ENCODE measurements around the gene CDH2.

The CDH2 gene

DNA sequence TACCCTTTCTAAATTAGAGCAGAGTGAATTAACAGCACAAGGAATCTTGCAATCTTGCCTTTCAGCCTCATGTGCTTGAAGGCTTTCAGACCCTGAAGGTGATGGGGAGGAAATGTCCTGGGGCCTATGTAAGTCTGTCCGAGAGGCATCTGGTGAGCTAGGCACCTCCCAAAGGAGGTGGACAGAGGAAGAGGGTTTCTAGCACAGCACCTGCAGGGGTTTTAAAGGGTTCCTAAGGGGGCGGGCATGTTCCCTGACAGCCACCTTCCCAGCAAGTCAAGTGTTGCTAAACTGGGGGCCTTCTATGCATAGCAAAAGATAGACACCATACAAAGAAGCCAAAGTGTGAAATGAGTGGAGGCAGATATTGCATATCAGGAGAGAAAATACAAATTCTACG is 88.5 kb downstream of the CDH2 start:
- in situ Hi-C loops (cut with MboI; ENCODE audit: low sequenced_read_pairs), result no loop called here

DNA sequence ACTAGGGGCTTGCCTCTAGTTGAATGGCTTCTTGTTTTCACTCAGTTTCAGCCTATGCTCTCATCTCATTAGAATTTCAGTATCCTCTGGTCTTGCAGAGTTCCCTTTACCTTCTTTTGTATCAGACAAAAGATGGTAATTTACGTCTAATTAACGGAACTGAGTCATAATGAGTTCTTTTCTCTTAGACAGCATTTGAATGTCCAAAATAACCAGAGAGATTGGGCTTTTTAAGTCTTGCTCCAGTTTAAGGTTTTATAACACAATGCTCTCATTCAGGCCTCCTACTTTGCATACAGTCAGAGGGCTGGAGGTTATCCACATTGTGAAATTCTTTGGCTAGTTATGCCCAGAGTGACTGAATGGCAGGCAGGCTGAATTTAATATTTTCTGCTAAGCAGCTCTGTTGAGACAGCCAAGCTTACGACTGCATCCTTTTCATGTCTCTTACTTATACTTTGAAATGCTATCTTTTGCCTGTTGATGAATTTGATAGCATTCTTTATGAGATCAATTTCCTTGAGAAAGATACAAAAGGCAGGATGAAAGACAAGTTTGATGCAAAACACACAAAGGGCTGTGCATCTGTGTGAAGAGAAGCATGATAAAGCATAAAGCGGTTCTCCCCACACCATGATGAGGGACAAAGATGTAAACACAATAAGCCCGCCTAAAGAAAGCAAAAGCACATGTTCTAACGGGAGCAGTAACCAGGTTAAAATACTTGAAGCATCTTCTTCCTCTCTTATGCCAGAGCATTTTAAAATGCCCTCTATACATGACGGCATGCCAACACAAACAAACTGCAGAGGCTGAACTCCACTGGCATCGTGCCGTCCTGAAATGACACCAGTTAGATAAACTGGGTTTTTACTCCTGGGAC is 90.0 kb downstream of the CDH2 start:
- in situ Hi-C loops (cut with MboI; ENCODE audit: low sequenced_read_pairs), result no loop called here

DNA sequence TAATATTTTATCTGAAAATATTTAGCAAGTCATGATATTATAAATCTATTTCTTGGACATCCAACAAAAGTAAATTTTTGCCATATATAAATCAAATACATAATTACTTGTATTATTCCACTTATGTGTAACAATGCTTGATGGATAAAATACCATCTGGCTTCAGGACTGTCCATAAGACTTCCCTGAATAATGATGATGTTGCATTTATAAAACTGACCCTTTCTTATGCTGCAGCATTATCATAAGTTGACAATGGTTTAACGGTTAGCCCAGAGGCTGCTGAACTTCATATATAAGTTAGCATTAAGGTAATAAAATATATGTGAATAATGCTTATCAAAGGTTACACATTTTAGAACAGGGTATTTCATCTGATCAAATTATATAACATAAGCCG is 95.4 kb downstream of the CDH2 start:
- in situ Hi-C loops (cut with MboI; ENCODE audit: low sequenced_read_pairs), result no loop called here

DNA sequence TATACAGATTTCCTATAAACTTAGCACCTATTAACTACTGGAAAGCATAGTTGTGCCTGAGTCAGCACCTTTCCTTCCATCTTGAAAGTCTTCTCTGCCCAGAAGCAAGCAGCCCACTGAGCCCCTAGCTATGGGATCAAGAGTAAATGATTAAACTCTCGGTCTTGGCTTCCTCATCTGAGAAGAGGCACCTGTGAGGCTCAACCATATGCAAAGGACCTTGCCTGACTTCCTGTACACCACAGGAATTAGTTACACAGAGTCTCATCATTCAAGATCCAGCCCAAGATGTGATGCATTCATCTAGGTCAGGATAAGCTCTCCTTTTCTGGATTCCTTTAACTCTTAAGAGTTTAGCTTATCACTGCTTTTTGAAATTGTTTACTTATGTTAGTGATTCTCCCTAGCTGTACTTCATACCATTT is 96.0 kb downstream of the CDH2 start:
- in situ Hi-C loops (cut with MboI; ENCODE audit: low sequenced_read_pairs), result no loop called here

DNA sequence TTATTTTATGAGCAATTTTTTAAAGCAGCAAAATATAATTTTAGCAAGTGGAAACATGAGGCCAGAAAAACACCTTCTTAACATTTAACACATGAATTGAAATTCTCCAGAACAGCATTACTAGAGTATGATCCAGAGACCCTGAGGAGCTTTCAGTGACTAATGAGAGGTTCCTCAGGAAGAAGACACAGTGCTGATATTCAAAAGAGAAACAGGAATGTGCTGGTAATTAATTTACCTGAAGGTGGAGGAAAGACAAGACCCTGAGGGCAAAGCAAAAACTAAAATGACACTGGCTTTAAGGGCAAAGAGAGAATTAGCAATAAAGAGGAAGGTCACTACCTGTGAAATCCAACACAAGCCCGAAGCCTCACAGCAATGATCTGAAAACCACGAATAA is 97.0 kb downstream of the CDH2 start:
- in situ Hi-C loops (cut with MboI; ENCODE audit: low sequenced_read_pairs), result no loop called here

DNA sequence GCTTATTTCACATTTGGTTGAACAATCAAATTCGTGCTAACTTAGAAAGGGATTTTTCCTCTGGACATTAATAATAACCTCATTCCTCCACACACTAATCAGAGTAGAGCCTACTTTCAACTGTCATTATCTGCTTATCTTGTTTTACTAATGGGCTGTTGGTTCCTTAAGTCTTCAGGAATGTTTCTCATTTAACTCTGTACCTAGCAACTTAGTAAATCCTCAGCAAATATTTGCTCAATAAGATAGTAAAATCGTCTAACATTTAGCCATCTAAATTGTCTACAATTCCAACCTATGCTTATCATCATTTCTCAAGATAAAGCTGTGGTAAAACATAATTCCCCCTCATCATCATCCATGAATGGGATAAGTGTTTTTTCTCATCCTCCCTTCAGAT is 98.1 kb downstream of the CDH2 start:
- in situ Hi-C loops (cut with MboI; ENCODE audit: low sequenced_read_pairs), result no loop called here

DNA sequence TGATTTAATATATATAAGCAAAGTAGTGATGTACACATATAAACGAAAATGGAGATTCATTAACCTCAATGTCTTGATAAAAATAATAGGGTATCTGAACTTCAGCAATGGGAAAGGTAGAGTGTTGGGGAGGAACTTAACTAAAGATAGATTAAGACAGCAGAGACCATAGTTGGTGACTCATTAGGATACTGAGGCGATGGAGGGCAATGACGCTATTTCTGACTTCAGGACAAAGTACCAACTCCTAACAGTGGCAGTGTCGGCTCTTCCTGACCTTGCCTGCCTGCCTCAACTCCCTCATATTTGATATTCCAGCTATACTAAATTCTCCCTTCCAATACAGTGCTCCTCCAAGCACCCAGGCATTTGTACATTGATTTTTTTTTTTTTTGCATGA is 98.6 kb downstream of the CDH2 start:
- in situ Hi-C loops (cut with MboI; ENCODE audit: low sequenced_read_pairs), result no loop called here

DNA sequence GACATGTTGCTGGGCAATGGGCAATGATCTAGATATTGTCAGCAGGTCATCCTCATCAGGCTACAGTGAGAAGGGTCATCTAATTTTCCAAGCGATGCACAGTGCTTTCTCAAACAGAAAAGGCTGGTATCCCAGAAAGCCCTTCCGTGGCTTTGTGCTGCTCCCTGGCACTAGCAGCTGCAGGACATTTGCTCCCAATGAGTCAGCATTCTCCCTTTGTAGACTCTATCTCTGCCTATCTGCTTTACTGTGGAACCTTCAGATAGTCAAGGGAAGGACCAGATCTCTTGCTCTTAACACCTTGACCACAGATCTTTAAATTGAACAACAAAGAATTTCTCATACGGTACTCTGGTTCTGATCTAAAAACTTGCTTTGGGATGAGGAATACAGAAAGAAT is 101.4 kb downstream of the CDH2 start:
- in situ Hi-C loops (cut with MboI; ENCODE audit: low sequenced_read_pairs), result no loop called here

DNA sequence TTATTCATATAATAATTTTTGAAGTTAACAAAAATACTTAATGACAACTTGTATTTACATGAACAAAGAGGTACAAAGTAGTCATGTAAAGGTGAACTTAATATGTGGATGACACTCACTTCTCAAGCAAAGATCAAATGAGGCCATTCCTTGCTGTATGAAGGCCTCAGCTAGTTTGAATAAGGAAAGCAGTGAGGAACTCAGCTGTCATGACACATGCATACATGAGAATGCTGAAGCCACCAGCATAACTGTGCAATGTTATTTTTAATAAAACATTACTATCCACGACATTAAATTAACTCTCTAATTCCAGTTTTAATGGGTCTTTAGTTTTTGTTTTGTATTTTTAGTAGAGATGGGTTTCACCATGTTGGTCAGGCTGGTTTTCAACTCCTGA is 102.9 kb downstream of the CDH2 start:
- in situ Hi-C loops (cut with MboI; ENCODE audit: low sequenced_read_pairs), result no loop called here

DNA sequence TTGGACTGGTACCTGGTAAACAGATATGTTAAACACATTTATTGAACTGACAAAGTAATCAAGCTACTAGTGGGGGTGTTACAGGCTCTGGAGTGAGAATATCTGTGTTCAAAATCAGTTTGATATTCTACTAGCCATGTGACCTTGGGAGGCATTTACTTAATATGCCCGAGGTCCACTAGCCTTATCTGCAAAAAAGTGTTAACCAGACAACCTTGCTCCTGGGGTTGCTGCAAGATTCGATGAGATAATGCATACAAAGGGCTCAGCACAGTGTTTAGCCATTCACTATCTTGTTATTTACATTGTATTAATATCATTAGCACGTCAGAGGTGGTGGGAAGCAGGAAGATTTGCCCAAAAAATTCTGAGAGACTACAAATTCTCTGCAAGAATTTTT is 103.3 kb downstream of the CDH2 start:
- in situ Hi-C loops (cut with MboI; ENCODE audit: low sequenced_read_pairs), result no loop called here

DNA sequence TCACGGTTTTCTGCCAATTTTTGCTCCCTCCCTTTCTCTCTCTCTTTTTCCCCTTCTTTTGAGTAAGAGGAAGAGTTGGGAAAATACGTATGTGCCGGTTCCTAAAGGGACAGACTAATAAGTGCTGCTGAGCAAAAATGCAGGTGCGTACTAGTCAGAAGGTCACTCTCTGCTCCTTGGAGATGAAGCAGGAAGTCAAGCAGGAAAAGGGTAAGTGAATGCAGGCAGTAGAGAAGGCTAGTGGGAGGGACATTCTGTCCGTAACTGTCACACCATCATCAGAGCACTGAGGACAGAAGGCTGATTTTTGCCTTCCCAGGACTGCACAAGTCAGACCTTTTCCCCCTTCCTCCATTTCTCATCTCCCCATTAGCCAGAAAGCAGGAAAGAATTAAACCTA is 105.7 kb downstream of the CDH2 start:
- in situ Hi-C loops (cut with MboI; ENCODE audit: low sequenced_read_pairs), result no loop called here

DNA sequence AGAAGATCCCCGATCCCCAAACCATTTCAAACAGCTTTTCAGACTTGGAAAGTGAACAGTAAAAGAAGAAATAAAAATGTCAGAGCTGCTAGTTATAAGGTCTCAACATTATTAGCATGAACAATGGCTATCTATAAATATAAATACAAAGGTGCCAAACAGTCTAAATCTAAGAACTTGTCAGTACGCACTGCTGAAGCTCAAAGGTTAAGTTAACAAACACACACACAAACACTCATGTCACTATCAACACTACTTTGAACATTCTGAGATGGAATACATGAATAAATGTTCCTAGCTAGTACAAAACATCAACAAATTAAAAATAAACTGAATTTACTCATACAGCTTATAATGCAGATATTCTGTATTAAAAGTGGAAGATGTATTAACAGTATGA is 108.7 kb downstream of the CDH2 start:
- in situ Hi-C loops (cut with MboI; ENCODE audit: low sequenced_read_pairs), result no loop called here

DNA sequence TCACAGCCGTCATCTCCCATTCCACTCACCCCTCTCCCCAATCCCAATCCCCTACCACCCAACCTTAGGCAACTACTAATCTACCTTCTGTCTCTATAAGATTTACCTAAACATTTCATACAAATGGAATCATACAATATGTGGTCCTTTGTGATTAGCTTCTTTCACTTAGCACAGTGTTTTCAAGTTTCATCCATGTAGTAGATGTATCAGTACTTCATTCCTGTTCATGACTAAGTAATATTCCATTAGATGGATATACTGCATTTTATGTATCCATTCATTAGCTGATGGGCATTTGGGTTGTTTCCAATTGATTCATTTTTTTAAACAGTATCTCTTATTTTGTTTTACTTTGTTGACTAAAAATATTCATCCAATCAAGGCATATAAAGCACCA is 109.6 kb downstream of the CDH2 start:
- in situ Hi-C loops (cut with MboI; ENCODE audit: low sequenced_read_pairs), result no loop called here

DNA sequence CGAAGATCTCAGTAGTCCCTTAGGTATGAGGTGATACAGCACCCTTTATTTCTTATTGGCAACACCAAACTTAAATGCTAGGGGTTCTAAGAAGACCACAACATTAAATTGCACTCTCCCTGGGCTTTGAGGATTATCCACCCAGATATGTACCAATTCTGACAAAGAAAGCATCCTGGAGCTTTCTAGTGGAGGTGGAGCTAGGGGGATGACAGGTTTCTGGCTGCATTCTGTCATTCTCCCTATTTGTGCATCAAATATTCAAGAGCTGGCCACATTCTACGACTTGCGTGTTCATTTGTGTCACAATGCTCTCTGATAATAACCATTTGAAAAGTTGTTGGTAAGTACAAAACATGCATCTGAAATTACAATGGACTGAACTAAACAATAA is 111.1 kb downstream of the CDH2 start:
- in situ Hi-C loops (cut with MboI; ENCODE audit: low sequenced_read_pairs), result no loop called here

DNA sequence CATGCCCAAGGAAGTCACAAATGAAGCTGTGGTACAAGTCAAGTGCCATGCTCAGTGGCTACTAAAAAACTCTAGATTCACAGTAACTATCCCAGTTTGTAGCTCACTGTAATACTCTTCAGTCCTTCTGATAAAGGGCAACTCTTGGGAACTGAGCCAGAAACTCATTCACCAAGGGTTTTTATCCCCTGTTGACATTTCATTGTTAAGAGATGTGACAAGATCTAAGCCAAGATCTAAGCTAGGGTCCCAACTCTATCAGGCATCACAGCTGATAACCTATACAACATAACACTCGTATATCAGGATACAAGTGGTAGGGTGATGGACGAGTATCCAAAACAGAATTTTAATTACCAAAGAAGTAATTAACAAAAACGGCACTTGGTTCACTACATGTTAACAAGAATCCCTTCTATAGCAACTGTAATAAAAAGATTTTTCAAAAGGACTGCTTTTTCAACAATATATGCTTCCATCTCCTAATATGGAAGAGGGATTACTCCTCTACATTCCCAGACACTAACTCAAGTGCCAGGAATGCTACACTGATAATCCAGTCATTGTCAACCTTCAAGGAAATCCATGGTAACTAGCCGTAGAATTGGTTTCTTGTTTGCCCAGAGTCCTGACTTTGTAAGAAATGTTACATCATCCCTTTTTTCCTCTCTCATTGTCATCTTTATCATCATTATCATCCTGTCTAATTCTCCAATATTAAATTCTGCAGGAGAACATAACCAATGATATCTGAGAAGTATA is 111.7 kb downstream of the CDH2 start:
- in situ Hi-C loops (cut with MboI; ENCODE audit: low sequenced_read_pairs), result no loop called here

DNA sequence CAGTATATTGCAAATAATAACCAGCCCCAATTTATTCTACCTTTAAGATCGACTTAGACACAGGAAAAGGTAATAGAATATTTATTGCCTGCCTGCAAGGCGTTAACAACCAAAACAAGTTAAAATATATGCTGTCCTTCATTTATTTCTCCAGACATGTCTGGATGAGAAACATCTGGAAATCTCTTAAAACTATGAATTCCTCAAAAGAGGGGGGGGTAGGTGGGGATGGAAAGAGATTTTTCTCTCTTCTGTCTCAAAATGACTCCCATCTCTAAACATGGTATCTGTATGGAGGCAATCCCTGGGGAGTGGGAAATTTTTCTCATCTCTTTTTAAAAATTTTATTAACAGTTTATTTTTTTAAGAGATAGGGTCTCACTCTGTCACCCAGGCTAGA is 113.0 kb downstream of the CDH2 start:
- in situ Hi-C loops (cut with MboI; ENCODE audit: low sequenced_read_pairs), result no loop called here

DNA sequence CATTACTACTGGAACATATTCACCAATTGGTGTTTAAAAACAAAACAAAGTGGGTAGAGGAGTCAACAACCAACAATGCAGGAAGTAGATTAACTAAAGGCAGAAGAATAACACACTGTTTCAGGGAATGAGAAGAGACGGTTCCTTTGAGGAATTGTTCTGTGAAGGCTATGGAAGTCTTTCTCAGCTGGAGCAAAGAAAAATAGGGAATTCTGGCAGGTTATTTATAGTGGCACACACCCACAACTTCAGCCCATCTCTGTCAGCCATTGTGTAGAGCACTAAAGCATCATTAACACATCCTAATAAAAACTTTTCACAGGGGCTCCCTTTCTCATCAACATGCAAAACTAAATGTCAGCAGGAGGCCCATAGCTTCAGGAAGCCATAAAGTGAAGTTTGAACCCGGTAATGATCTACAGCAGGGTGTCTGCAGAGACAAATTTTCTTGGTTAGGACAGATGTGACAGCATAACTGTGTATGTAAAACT is 113.6 kb downstream of the CDH2 start:
- in situ Hi-C loops (cut with MboI; ENCODE audit: low sequenced_read_pairs), result no loop called here

DNA sequence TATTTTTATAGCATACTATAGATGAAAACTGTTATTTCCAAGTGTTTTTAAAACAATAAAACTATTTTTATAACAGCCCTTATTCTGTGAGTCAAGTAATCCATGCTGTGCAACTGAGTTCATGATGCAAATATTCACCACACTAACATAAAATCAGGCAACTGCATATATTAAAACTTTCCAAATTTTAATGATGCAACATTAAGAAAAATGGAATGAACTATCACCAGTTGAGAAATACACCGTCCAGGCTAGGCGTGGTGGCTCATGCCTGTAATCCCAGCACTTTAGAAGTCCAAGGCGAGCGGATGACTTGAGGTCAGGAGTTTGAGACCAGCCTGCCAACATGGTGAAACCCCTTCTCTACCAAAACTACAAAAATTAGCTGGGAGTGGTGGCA is 114.5 kb downstream of the CDH2 start:
- in situ Hi-C loops (cut with MboI; ENCODE audit: low sequenced_read_pairs), result no loop called here

DNA sequence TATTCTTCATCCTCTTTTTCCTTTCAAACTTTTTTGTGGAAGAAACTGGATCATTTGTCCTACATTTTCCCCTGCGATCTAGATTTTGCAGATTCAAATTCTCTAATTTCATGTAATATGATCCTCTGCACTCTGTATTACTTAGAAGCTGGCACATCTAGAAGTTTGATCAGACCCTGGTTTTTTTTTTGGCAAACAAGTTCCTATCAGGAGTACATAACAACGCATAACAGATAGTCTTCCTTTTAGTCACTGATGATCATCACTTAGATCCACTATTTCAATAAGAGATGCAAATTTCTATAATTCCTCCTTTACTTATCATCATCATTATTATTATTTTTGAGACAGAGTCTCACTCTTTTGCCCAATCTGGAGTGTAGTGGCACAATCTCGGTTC is 117.1 kb downstream of the CDH2 start:
- in situ Hi-C loops (cut with MboI; ENCODE audit: low sequenced_read_pairs), result no loop called here

DNA sequence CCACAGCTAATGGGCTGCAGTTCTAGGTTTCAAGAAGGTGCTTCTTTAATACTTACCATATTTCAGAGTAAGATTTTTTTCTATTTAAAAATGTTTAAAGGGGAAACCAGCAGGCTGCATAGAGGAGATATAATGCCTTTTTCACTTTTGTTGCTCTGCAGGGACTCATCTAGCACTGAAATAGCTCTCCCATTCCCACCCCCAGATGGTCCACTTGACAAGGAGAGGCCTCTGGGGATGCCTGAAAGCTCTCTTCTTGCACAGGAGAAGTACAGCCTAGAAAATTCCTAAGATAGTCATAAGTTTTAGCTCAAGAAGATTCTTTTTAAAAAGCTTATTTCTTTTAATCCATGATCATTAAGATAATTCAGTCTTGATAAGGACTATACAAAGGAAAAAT is 126.4 kb downstream of the CDH2 start:
- in situ Hi-C loops (cut with MboI; ENCODE audit: low sequenced_read_pairs), result no loop called here

DNA sequence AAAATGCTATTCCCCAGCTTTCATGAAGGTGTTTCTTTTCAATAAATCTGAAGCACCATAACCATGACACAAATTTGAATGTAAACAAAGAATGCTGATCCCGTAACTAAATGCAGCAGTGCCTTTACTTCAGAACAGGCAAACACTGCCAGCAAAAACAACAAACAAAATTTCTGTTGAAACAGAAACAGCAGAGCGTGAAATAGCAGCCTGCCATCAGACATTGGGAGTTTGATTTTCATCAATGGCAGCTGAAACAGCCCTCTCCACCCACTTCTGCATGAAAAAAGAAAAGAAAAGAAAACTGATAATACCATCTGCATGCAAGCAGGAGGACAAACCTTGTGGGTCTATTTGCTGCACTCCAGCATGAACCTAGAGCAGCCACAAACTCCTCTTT is 128.3 kb downstream of the CDH2 start:
- in situ Hi-C loops (cut with MboI; ENCODE audit: low sequenced_read_pairs), result no loop called here

DNA sequence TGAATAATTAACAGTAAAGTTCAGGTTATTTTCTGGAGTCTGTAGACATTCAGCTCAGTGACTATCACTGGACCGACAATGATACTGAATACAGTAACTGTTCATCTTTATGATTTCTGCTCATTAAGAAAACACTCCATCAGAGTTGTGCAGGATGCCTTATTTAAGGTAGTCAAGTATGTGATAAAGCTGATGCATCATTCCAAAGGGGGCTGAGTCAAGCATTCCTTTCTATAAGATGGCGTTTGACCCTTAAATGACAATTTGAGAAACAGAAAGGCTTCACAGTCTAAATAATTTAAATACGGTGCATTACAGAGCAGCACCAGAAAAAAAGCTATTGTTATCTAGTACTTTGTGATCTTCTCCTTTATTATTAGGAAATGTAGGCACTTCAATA is 131.1 kb downstream of the CDH2 start:
- in situ Hi-C loops (cut with MboI; ENCODE audit: low sequenced_read_pairs), result no loop called here

Data from HL-60/S4 (cell line).